HG03066 (cell line): ENCODE measurements around the gene COX6B1.
A peak's percentile ranks its signal among the peaks of the same experiment; 100 is the strongest.
"Not testable (repeated sequence)": the region's sequence is repeated elsewhere in the genome, so short reads cannot be mapped to it uniquely, and the experiment has no call there.

Experiments
- ATAC-seq: cut with Tn5 transposase; IDR thresholded peaks from one replicate; pipeline ENCODE4 v1.9.1; 2021; ENCODE audit warnings: low read depth; ENCODE audit not compliant: unreplicated experiment

Gene COX6B1

DNA sequence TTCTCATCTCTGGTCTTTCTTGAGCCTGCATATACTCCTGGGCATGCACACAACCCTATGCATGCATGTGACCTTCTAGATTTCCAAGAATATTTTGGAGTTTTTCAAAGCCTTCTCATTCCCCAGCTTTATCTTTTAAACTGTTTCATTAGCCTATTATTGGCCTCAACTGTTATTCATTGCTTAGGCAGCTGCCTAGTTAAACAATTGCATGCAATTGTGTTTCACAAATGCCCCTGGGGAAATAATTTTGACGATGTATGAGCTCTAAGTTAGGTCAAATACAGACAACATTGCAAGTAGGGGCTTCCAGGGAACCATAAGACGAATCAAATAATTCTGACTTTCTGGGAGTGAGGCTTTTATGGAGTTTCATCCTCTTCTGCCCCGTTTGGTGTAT lies 15.9 kb downstream of the COX6B1 start:
- no peak for ATAC-seq

DNA sequence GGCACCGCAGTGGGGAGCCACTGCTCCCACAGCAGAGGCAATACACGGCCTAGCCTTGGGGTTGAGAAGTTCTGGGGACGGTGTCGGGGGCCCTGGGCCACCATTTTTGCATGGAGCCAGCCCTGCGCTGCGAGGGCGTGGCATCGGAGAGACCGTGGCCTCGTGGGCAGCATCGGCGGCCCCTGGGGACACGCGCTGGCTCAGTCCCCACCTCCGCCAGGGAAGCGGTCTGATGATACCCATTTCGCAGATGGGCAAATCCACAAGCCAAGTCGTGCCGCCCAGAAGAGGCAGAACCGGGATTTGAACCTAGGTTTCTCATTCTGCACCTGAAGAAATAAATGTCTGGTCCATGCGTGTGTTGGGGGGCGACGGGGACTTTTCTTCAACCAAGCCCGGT lies 17.0 kb downstream of the COX6B1 start:
- ATAC-seq, result no peak

DNA sequence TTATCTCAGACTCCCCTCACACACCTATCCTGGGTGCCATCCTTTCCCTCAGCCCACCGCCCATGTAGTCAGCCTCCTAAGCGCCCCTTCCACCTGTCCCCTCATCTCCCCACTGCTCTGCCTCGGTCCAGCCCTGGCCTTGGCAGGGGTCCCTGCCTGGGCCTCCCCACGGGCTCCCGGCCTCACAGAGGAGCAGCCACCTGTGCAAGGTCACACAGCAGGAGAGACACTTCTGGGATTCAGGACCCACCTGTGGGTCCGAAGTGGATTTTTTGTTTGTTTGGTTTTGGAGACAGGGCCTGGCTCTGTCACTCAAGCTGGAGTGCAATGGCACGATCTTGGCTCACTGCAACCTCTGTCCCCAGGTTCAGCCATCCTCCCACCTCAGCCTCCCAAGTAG lies 17.5 kb downstream of the COX6B1 start:
- no peak for ATAC-seq

DNA sequence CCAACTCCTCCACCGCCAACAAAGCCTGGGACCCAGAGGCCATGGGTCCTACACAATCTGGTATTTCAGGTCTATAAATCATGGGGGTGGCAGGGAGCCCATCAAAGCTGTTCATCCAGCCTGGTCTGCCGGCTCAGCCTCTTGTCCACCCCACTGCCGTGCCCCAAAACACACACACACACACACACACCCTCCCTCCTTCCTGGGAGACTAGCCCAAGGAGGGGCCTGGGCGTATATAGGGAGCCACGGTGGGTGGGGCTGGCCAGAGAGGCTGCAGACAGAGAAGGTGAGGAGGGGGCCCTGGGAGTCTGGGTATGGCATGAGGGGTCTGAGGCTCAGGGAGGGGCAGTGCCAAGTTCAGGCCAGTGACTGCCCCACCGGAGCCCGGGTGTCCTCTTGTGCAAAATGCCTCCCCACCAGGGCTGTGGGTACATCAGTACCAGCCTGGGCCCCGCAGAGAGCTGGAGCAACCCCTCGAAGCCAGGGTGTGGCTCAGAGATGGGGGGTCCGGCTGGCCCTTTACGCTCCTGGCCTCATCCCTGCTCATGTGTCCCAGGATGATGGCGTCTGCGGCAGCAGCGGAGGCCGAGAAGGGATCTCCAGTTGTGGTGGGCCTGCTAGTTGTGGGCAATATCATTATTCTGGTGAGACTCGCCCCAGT lies 18.3 kb downstream of the COX6B1 start, which contains the start of gene UPK1A:
TSS of gene UPK1A (plus strand) at position 267 of the 663 bp plus-strand sequence. CDS start at position 563, 296 bp downstream.
- no peak for ATAC-seq

DNA sequence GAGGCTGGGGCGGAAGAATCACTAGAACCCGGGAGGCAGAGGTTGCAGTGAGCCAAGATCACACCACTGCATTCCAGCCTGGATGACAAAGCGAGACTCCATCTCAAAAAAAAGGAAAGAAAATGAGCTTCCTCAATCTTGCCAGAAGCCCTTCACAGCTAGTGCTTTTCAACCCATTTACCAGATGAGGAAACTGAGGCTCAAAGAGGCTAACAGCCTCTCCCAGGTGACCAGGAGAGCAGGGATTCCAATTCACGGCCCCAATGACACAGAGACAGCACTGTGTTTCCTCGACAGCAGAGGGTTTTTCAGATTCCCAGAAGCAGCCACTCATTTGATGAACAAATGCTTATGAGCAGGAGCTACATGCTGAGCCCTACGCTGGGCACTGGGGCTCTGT lies 21.4 kb downstream of the COX6B1 start:
- ATAC-seq, result no peak

DNA sequence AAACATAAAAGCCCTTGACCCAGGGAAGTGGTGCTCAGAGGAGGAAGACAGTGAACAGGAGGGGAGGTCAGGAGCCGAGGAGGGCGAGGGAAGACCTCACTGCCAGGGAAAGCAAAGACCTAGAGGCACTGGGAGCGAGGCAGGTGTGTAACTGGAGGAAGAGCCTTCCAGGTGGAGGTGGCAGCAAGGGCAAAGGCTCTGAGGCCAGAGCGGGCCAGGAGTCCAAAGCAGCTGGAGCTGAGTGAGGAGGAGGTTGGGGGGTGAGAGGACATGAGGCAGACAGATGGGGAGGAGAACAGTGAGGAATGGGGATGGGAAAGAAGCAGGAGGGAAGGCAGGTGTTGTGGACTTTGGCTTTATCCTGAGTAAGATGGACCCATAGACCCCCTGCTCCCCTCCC lies 21.9 kb downstream of the COX6B1 start:
- ATAC-seq, result no peak

DNA sequence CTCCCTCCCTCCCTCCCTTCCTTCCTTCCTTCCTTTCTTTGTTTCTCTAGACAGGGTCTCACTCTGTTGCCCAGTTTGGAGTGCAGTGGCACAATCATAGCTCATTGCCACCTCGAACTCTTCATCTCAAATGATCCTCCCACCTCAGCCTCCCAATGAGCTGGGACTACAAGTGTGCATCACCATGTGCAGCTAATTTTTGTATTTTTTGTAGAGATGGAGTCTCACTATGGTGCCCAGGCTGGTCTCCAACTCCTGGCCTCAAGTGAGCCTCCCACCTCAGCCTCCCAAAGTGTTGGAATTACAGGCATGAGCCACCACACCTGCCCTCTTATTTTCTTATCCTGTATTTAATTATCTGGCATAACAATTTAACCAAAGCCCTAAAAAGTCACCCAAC lies 22.6 kb downstream of the COX6B1 start:
- ATAC-seq, result no peak

DNA sequence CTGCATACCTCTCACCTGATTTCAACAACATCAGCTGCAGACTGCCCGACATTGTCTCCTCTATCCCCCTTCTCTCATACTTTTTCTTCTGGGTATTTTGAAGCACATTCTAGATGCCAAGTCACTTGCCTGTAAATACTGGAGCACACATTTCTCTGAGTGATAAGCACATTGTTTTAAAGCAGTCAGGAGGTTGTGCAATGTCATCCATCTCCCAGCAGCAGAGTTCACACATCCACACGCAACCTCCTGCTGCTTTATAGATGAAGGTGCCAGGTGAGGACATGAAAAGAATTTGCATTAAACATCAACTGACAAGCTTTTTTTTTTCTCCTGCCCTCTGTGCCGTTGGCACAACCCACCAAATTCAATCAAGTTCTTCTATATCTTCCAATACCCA lies 23.7 kb downstream of the COX6B1 start:
- ATAC-seq, result no peak

DNA sequence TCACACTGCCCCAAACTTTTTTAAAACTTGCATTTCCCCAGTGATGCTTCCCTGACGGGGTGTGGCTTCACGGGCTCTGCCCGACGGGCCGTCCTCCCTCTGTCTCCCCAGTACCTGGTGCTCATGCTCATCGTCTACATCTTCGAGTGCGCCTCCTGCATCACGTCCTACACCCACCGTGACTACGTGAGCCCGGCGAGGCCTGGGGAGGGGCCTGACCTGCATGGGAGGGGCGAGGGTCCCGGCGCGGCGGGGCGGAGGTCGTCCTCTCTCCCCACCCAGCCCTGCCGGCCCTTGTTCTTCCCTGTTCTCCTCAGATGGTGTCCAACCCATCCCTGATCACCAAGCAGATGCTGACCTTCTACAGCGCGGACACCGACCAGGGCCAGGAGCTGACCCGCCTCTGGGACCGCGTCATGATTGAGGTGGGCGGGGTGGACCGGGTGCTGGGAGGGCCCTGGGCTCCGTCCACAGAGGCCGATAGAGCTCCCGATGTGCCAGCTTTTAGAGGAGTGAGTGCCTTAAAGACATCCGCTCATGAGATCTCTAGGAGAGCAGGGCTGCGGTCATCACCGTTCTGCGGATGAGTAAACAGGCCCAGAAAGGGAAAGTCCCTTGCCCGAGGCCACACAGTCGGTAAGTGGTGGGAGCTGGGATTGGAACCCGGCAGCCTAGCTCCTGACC lies 25.1 kb downstream of the COX6B1 start:
- no peak for ATAC-seq

DNA sequence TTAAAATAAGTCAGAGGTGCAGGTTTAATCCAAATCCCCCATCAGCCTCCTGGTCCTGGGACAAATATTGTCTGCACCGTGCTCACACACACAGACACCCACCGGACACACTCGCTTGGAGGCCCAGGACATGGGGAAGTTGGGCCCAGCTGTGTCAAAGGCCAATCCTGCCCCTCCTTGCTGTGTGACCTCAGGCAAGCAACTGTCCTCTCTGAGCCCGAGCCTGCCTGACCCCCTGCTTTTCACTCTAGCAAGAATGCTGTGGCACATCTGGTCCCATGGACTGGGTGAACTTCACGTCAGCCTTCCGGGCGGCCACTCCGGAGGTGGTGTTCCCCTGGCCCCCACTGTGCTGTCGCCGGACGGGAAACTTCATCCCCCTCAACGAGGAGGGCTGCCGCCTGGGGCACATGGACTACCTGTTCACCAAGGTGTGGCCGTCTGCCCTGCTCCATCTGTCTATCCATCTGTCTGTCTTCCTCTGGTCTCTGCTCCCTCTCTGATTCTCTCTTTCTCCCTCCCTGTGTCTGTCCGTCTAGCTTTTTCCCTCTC lies 27.5 kb downstream of the COX6B1 start:
- ATAC-seq, result no peak

DNA sequence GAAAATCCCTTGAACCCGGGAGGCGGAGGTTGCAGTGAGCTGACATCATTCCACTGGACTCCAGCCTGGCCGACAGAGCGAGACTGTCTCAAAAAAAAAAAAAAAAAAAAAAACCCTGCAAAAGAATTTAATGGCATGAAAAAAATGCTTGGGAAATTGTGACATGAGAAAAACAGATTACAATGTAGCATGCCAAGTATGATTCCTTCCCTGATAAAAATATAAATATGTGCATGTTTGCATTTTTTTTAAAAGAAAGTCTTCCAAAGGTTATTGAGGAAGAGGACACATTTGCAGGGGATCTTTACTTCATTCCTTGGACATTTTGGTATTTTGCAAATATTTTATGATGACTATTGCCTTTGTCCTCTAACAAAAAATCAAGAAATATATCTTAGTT lies 41.7 kb downstream of the COX6B1 start:
- no peak for ATAC-seq

DNA sequence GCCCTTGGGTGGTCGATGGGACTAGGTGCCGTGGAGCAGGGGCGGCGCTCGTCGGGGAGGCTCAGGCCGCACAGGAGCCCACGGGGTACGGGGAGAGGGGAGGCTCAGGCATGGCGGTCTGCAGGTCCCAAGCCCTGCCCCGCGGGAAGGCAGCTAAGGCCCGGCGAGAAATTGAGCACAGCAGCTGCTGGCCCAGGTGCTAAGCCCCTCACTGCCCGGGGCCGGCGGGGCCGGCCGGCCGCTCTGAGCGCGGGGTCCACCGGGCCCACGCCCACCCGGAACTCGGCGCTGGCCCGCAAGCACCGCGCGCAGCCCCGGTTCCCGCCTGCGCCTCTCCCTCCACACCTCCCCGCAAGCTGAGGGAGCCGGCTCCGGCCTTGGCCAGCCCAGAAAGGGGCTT lies 43.0 kb downstream of the COX6B1 start:
- ATAC-seq, result not testable (repeated sequence)

DNA sequence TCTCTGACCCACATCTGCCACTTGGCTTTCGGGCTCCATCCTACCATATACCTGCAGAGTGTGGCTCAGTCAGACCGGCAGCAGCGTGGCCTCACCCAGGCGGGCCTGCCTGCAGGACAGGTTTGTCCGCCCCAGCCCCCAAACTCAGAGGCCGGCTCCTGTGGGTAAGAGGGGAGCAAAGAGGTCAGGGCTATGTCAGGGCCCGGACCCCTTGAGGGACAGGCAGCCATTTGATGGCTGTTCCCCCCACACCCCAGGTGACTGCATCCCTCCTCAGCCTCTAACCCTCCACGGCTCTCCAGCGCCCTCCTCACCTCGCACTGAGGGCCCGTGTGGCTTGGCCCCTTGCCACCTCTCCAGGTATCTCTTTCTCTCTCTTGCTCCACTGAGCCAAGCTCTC lies 43.9 kb downstream of the COX6B1 start:
- ATAC-seq, result no peak

DNA sequence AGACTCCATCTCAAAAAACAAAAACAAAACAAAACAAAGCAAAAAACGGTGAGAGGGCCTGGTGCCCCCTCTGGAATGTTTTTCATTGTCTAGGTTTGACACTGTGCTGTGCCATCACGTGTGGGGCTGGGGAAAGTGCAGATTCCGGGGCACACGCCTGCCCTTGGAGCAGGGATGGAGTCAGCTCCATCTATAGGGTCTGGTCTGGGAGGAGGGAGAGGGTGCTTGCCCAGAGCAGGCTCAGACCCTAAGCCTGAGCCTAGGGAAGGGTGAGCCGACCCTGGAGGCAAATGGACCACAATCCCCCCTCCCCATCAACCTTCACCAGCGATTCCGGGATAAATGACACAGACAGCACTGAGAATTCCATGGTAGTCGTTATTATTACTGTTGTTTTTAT lies 45.3 kb downstream of the COX6B1 start:
- ATAC-seq, result no peak

DNA sequence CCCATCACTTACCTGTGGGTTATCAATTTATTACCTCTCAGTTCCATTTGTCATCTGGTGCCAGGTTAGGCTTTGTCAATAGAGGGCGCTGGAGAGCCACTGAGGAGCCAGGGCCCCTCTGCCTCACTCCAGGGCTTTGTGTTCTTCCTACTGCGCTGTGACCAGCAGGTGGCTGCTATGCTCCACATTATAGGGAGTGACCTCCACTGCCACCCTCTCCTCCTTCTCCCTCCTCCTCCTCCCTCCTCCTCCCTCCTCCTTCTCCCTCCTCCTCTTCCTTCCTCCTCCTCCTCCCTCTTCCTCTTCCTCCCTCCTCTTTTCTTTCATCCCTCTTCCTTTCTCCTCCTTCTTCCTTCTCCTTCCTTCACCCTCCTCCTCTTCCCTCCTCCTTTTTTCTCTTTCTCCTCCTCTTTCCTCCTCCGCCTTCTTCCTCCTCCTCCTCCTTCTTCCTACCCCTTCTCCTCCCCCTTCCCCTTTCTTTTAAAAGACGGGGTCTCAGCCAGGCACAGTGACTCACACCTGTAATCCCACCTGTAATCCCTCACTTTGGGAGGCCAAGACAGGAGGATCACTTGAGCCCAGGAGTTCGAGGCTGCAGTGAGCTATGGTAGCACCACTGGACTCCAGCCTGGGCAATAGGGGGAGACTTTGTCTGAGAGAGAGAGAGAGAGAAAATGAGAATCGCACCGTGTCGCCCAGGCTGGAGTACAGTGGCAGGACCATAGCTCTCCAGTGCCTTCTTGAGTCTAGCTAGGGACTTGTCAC lies 45.9 kb downstream of the COX6B1 start:
- no peak for ATAC-seq

DNA sequence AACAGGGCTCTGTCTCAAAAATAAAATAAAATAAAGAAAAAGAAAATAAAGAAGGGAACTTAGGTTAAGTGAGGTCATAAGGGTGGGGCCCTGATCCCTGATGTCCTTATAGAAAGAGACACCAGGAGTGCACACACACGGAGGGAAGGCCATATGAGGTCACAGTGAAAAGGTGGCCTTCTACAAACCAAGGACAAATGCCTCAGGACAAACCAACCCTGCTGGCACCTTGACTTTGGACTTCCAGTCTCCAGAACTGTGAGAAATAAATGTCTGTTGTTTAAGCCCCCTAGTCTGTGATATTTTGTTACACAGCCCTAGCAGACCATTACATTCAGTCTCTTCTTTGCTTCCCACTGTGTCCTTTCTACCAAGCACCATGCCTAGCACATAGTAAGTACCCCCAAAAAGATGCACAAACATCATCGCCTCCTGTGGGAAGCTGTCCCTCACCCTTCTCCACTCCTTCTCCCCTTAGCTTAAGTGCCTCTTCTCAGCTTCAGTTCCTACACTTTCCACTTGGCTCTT lies 47.8 kb downstream of the COX6B1 start:
- ATAC-seq, result no peak

DNA sequence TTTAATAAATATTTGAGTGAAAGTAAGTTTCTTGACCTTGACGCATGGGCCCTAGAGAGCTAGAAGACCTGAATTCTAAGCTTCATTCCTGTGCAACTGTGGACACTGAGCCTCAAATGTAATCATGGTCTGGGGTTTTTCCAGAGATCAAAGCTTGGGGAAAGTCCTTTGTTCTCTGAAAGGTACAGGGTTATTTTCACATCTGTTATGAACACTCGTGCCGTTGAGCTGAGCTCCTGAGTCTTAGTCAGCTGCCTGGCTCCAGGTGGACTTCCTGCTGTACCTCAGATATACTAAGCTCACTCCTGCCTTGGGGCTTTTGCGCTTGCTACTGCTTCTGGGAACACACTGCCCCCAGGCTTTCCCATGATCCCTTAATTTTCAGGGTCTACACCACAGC lies 48.7 kb downstream of the COX6B1 start:
- no peak for ATAC-seq

DNA sequence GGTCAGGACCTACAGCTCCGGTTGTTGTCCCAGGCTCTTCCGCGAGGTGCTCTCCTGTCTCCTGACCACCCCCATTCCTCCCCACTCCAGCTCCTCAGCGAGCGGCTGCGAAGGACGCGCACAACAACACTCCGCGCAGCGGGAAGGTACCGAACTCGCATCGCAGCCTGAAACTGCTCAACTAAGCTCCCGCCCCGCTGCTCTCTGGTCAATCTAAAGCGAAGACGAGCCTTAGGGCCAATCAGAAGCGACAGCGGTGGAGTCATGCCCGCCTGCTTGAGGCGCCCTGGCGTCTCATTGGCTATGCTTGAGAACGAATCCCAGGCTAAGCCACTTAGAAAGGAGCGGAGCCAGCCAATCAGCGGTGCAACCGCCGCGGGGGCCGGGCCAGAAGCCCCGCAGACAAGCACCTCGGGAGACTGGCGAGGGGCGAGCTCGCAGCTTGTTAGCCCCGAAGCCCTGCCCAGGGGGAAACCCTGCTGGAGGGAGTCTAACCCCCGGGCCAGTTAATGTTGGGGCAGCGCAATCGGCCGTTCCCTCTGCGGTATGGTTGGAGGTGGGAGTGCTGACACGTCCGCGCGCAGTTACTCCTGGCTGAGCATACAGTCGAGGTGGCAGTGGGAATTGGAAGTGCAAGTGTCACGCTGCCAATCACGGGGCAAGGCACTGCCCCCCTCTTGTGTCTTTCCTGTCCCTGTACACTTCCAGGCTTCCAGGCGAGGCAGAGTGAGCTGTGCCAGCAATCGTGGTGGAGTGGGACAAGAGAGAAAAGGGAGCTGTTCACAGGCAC lies 54.3 kb downstream of the COX6B1 start:
- peak; percentile 93 for ATAC-seq

DNA sequence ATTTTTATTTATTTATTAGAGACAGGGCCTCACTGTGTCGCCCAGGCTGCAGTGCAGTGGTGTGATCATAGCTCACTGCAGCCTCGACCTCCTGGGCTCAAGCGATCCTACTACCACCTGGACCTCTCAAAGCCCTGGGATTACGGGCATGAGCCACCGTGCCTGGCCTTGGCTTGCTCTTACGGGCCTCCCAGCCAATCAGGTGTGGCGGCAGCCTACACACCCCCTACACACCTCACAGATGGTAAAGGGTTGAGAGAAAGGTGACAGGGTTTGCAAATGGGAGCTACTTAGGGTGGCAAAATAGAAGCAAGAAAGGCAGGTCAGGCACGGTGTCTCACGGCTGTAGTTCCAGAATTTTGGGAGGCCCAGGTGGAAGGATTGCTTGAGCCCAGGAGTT lies 55.2 kb downstream of the COX6B1 start:
- no peak for ATAC-seq

DNA sequence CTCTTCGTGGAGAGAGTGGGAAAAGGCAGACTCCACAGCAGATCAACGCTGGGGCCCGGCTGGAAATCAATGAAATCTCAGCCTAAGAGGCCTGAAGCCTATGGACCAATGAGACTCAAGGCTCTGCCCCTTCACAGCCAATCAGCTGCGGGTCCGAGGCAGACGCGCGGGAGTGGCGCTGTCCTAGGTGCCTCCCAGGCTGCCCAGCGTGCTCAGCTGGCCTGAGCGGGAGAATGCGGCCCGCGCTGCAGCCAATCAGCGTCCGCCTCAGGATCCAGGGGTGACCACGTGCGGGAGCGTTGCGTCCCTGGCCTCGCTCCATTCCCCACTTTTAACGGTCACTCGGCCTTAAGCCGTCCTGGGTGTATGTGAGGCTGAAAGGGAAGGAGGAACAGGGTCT lies 56.1 kb downstream of the COX6B1 start, which contains the start of gene ZBTB32:
TSS of gene ZBTB32 (plus strand) at position 341 of the 400 bp plus-strand sequence. CDS start 10,069 bp downstream, outside the sequence.
- ATAC-seq, result no peak
